ENCODE results near the gene TRAP1.
"Not testable (repeated sequence)": the region's sequence is repeated elsewhere in the genome, so short reads cannot be mapped to it uniquely, and the experiment has no call there.

Gene TRAP1

DNA sequence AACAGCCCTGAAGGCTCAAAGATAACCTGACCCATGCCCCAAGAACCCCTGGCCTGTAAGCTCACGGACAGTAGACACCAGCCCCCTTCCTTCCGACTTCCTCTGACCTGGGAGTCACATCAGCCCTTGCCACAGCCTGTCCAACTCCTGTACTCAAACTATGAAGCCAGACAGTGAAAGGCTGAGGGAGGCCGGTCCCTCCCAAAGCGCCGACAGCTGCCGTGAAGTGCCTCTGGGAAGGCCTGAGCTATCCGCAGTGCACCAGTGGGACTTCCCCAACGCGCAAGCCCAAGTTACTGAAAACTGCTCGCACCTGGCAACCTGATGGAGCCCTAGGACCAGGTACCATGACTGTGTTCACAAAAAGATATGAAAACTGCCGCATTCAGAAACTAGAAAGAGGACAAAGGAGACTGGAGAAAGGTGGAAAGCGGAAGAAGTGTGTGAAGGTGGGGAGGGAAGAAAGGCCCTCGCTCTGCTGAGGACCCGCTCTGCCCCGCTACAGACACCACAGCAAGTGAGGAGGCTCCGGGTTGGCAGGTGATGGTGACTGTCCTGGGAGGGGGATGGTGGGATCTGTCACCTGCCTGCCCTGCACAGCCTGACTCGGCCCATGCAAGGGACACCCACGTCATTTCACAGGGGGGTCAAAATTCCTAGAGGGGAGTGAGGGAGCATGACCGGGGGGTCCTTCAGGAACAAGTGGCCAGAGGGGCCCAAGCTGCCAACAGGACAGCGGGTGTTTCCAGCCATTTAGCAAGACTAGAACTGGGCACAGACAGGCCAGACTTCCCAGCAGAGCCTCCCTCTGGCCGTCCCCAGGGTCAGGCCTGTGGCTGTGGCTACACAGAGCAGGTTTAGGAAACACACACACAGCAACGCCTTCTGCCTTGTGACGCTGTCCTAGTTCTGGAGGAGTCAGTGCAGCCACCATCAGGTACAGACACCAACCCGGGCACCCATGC, 13.1 kb upstream of the TRAP1 start:
- peaks cover 98% of the 10 kb centered on the region for H3K36me3 Mint-ChIP-seq (ENCODE audit: low read depth)
- no peak overlapping the region for H3K4me3 Mint-ChIP-seq
- intact Hi-C loops (cut with micrococcal nuclease), result no loop called here
- peaks cover 6% of the 10 kb centered on the region for H3K4me1 Mint-ChIP-seq (ENCODE audit: low read depth)
- H3K9me3 Mint-ChIP-seq, result no peaks in the 10 kb centered on the region
- no peaks in the 10 kb centered on the region for H3K27me3 Mint-ChIP-seq
- H3K27ac Mint-ChIP-seq, result no peak overlapping the region

DNA sequence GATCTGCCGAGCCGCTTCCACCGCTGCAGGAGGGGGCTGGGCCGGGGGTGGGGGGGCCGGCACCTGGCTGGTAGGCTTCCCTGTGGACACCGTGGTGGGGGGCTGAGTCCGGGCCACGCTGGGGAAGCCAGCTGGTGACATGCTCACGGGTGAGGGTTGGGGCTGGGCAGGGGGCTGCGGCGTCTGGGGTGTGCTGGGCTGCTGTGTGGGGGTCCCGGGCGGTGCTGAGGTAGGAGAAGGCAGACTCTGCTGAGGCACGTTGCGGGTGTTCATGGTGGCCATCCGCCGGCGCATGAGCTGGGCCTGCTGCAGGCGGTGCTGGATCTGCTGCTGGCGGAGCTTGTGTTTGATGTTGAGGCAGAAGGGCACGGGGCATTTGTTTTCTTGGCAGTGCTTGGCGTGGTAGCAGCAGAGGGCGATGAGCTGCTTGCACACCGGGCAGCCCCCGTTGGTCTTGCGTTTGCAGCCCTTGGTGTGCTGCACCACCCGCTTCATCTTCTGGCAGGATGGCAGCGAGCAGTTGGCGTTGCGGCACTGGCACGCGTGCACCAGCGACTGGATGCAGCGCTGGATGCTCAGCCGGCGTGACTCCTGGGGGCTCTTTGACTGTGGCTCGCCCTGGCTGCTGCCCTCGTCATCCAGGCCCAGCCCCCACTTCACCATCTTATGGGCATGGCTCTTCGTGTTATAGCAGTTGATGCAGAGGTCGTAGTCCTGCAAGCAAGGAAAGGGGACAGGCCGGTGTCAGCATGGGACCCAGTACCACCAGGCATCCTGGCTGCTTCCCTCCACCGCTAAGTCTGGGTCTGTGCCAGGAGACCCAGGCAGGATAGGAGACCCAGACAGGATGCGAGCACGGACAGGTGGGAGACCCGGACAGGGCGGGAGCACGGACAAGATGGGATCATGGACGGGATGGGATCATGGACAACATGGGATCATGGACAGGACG, 12.1 kb upstream of the TRAP1 start:
- intact Hi-C loops (cut with micrococcal nuclease), result no loop called here
- Mint-ChIP-seq H3K27me3 (no peaks in the 10 kb centered on the region), H3K4me1 (ENCODE audit: low read depth) (peaks cover 9% of the 10 kb centered on the region), H3K4me3 (no peak overlapping the region), H3K9me3 (no peaks in the 10 kb centered on the region), H3K36me3 (ENCODE audit: low read depth) (peaks cover 93% of the 10 kb centered on the region), H3K27ac (no peak overlapping the region)

DNA sequence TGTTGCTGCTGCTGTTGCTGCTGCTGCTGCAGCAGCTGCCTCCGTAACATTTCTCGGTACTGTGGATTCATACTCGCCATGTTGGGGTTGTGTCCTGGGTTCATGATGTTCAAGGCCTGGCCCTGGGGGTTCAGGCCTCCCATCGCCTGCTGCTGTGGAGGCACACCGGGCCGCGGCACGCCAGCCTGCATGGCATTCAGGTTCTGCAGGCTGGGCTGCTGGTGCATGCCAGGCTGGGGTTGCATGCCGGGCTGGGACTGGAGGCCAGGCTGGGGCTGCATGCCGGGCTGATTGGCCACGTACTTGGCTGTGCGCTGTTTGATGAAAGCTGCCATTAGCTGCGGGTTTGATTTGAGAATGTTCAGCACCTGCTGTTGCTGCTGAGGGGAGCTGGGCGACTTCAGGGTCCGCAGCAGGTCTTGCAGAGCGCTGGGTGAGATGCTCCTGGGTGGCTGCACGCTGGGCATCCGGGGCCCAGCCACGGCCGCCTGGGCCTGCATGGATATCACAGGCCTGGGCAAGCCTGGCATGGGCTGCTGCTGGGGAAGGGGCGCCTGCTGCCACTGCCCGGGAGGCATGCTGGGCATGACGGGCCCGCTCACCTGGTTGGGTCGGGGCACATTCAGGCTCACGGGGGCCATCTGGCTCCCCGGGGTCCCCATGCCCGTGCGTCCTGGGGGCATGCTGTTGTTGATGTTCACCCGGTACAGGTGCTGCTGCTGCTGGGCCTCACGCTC, 11.3 kb upstream of the TRAP1 start:
- Mint-ChIP-seq H3K4me1 (ENCODE audit: low read depth) (peaks cover 9% of the 10 kb centered on the region), H3K9me3 (no peaks in the 10 kb centered on the region), H3K27me3 (no peaks in the 10 kb centered on the region), H3K36me3 (ENCODE audit: low read depth) (peaks cover 85% of the 10 kb centered on the region), H3K27ac (no peak overlapping the region), H3K4me3 (no peak overlapping the region)
- intact Hi-C loops (cut with micrococcal nuclease), result no loop called here

DNA sequence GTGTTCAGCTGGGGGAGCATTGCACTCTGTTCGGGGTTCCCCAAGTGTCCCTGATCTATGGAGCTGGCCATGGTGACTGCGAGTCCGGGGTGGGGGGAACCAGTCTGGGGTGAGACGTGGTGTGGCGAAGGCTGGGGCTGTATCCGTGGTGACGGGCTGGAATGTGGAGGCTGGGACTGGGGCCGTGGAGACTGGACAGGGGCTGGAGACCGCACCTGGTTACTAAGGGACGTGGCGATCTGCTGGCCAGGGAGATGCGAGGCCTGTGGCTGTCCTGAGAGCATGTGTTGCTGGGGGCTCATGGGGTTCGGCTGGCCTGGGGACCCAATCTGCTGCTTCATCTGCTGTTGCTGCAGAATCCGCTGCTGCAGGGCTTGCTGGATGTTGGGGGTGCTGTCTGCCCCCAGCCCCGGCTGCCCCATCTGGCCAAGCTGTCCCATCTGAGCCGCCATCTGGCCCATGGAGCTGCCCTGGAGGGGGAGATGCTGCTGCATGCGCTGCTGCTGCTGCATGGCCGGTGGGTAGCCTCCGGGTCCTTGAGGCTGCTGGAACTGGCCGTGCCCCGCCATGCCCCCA, 10.6 kb upstream of the TRAP1 start:
- intact Hi-C loops (cut with micrococcal nuclease), result no loop called here
- Mint-ChIP-seq H3K9me3 (no peaks in the 10 kb centered on the region), H3K4me3 (no peak overlapping the region), H3K27ac (no peak overlapping the region), H3K4me1 (ENCODE audit: low read depth) (peaks cover 9% of the 10 kb centered on the region), H3K27me3 (no peaks in the 10 kb centered on the region), H3K36me3 (ENCODE audit: low read depth) (peaks cover 78% of the 10 kb centered on the region)

DNA sequence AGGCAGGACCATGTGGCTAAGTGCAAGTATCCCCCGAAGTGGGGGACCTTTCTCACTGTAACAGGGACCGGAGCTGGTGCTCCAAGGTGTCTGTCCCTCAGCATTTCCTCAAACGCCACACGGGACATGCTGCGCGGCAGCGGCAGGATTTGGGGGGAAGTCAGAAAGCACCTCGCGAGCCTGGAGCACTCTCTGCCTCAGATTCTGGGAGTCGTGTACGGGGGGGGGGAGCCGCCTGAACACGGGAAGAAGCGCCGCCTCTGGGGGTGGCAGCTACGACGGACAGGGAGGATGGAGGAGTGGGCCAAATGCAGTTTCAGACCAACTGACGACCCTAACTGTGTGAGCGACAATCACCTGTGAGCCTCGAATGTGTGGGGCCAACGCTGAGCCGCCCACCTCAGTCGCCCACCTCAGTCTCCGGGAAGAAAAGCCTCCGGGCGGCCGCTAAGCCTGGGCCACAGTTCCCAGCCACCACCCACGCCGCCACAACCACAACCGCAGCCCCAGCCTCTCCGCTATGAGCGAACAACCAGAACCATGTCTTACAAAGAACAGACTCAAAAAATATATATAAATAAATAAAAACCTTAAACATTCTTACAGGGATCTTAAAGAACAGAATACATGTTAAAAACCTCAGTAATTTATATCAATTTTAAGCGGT, 8.8 kb upstream of the TRAP1 start:
- peaks cover 60% of the 10 kb centered on the region for H3K36me3 Mint-ChIP-seq (ENCODE audit: low read depth)
- no peak overlapping the region for H3K4me3 Mint-ChIP-seq
- no peak overlapping the region for H3K27ac Mint-ChIP-seq
- H3K9me3 Mint-ChIP-seq, result no peaks in the 10 kb centered on the region
- intact Hi-C loops (cut with micrococcal nuclease), result no loop called here
- peaks cover 9% of the 10 kb centered on the region for H3K4me1 Mint-ChIP-seq (ENCODE audit: low read depth)
- no peaks in the 10 kb centered on the region for H3K27me3 Mint-ChIP-seq

DNA sequence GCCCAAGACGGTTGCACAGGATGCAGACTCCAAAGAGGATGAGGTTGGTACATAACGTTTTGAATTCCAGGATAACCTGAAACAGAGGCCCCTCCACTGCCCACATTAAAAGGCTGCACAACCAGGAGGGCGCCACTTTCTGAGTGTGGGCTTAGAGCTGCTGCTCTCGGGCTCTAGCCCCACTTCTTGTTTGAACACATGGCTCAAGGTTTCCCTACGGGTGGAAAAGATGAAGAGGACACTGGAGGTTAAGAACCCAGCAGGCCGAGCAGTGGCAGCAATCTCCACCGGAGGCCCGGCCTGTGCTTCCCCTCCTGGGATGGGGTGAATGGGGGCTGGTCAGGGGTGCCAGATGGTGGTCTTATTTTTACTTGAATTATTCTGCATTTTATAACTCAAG, 8.0 kb upstream of the TRAP1 start:
- Mint-ChIP-seq H3K4me1 (ENCODE audit: low read depth) (peaks cover 9% of the 10 kb centered on the region), H3K9me3 (no peaks in the 10 kb centered on the region), H3K36me3 (ENCODE audit: low read depth) (peaks cover 51% of the 10 kb centered on the region), H3K4me3 (no peak overlapping the region), H3K27me3 (no peaks in the 10 kb centered on the region), H3K27ac (no peak overlapping the region)
- intact Hi-C loops (cut with micrococcal nuclease), result no loop called here

DNA sequence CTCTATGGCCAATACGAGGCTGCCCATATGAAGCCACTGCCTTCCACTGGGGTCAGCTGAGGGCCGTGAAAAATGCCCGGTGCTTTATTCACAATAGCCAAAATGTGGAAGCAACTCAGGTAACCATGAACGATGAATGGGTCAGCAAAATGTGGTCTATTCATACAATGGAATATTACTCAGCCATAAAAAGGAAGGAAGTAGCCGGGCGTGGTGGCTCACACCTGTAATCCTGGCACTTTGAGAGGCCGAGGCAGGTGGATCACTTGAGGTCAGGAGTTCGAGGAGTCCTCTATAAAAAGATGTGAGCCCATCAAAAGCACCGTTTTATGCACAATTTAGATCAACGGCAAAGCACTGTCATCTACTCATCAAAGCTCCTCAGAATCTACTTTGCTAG, 5.2 kb upstream of the TRAP1 start:
- H3K9me3 Mint-ChIP-seq, result no peaks in the 10 kb centered on the region
- intact Hi-C loops (cut with micrococcal nuclease), result no loop called here
- H3K36me3 Mint-ChIP-seq (ENCODE audit: low read depth), result peaks cover 24% of the 10 kb centered on the region
- H3K4me3 Mint-ChIP-seq, result no peak overlapping the region
- no peak overlapping the region for H3K27ac Mint-ChIP-seq
- no peaks in the 10 kb centered on the region for H3K27me3 Mint-ChIP-seq
- H3K4me1 Mint-ChIP-seq (ENCODE audit: low read depth), result peaks cover 19% of the 10 kb centered on the region

DNA sequence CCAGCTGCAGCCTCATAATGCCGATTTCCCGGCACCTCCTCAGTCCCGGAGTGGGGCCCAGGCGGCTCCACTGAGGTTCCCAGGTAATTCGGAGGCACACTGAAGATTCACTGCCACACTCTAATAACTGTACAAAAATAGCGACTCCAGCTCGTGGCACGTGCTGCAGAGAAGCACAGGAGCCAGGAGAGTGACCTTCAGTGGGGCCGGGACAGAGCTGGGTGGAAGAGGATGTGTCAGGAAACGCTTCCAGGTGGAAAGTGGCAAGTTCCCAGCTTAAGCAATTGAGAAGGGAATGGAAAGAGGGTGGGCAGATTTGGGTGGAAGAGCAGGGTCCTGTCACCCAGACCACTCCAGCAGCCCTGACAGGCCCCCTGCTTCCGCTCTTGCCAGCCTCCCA, 3.1 kb upstream of the TRAP1 start:
- no peak overlapping the region for H3K4me3 Mint-ChIP-seq
- intact Hi-C loops (cut with micrococcal nuclease), result no loop called here
- no peaks in the 10 kb centered on the region for H3K27me3 Mint-ChIP-seq
- peaks cover 6% of the 10 kb centered on the region for H3K36me3 Mint-ChIP-seq (ENCODE audit: low read depth)
- H3K27ac Mint-ChIP-seq, result no peak overlapping the region
- H3K9me3 Mint-ChIP-seq, result no peaks in the 10 kb centered on the region
- H3K4me1 Mint-ChIP-seq (ENCODE audit: low read depth), result peaks cover 32% of the 10 kb centered on the region

DNA sequence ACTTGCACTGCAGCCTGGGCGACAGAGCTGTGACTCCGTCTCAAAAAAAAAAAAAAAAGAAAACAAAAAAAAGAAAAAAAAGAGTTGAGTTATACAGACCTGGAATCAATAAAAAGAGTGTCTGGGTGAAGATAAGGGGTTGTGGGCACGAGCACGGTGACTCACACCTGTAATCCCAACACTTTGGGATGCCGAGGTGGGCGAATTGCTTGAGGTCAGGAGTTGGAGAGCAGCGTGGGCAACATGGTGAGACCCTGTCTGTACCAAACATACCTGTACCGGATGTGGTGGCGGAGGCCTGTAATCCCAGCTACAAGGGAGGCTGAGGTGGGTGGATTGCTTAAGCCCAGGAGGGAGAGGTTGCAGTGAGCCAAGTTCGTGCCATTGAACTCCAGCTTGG, 1.3 kb upstream of the TRAP1 start:
- intact Hi-C loops (cut with micrococcal nuclease), result no loop called here
- Mint-ChIP-seq H3K36me3 (ENCODE audit: low read depth) (peaks cover 19% of the 10 kb centered on the region), H3K27ac (peak overlapping the region; percentile 88), H3K9me3 (no peaks in the 10 kb centered on the region), H3K27me3 (no peaks in the 10 kb centered on the region), H3K4me3 (no peak overlapping the region), H3K4me1 (ENCODE audit: low read depth) (peaks cover 40% of the 10 kb centered on the region)

DNA sequence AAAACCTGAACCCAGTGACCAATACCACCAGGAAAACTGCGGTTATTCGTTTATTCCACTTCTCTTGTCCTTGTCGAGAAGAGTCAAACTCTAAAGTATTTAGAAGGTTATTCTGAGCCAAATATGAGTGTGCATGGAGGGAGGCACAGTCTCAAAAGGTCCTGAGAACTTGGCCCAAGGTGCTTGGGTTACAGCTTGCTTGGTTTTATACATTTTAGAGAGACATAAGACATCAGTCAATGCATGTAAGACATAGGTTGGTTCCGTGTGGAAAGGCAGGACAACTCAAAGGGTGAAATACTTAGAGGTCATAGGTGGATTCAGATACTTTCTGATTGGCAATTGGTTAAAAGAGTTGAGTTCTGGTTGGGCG, 681 bp upstream of the TRAP1 start:
- Mint-ChIP-seq H3K36me3 (ENCODE audit: low read depth) (peaks cover 25% of the 10 kb centered on the region), H3K27ac (peak overlapping the region; percentile 88), H3K4me3 (peak overlapping the region; percentile 89), H3K4me1 (ENCODE audit: low read depth) (peaks cover 46% of the 10 kb centered on the region), H3K27me3 (no peaks in the 10 kb centered on the region), H3K9me3 (no peaks in the 10 kb centered on the region)
- intact Hi-C loops (cut with micrococcal nuclease), result no loop called here

DNA sequence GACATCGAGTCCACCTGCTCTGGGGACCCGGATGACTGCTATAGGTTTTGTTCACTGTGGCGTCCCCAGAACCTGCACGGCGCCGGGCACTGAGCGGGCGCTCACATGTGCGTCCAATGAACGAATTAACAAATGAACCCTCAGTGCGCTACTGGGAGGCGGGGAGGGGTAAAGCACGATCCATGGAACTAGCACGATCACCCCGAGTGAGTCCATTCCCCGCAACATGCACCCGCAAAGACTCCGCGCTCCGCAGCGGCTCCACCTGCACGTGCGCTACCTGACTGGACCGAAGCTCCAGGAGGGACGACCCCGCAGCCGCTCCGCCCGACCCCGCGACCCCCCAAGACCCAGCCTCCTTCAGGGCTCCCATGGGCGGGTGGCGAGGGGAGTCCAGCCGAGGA, 491 bp downstream of the TRAP1 start:
- Mint-ChIP-seq H3K27me3 (no peaks in the 10 kb centered on the region), H3K27ac (peak overlapping the region; percentile 88), H3K4me1 (ENCODE audit: low read depth) (peaks cover 56% of the 10 kb centered on the region), H3K4me3 (peak overlapping the region; percentile 89), H3K36me3 (ENCODE audit: low read depth) (peaks cover 37% of the 10 kb centered on the region), H3K9me3 (no peaks in the 10 kb centered on the region)
- intact Hi-C loops (cut with micrococcal nuclease), result loop anchor here (1.0 kb wide), 1 partner anchor 27 kb away; no protein-coding TSS in a partner anchor

DNA sequence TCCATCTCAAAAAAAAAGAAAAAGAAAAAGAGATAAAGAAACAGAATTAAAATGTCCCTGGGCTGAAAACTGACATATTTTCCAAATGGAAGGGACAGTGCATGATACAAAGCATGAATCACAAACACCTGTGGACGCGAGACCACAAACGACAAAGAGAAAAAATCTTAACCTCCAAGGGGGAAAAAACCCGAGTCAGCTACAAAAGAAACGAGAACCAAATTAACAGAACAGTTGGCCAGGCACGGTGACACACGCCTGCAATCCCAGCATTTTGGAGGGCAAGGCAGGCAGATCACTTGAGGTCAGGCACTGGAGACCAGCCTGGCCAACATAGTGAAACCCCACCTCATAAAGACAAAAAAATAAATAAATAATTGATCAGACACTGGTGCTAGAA, 1.9 kb downstream of the TRAP1 start:
- Mint-ChIP-seq H3K4me3 (no peak overlapping the region), H3K27me3 (no peaks in the 10 kb centered on the region), H3K9me3 (no peaks in the 10 kb centered on the region), H3K36me3 (ENCODE audit: low read depth) (peaks cover 39% of the 10 kb centered on the region), H3K4me1 (ENCODE audit: low read depth) (peaks cover 56% of the 10 kb centered on the region), H3K27ac (no peak overlapping the region)
- intact Hi-C loops (cut with micrococcal nuclease), result no loop called here

DNA sequence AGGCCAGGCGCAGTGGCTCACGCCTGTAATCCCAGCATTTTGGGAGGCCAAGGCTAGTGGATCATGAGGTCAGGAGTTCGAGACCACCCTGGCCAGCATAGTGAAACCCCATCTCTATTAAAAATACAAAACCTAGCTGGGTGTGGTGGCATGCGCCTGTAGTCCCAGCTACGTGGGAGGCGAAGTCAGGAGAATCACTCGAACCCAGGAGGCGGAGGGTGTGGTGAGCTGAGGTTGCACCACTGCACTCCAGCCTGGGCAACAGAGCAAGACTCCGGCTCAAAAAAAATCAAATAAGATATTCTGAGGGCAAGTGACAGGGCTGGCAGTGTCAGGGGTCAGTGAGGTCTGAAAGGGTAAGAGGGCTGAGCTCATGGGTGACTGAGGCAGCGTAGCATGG, 2.9 kb downstream of the TRAP1 start:
- H3K27me3 Mint-ChIP-seq; H3K4me3 Mint-ChIP-seq; intact Hi-C loops (cut with micrococcal nuclease); H3K9me3 Mint-ChIP-seq; H3K27ac Mint-ChIP-seq: not testable (repeated sequence)
- peaks cover 48% of the 10 kb centered on the region for H3K36me3 Mint-ChIP-seq (ENCODE audit: low read depth)
- H3K4me1 Mint-ChIP-seq (ENCODE audit: low read depth), result peaks cover 56% of the 10 kb centered on the region
